Measurements from ENCODE around the gene OGFR.

OGFR gene

DNA sequence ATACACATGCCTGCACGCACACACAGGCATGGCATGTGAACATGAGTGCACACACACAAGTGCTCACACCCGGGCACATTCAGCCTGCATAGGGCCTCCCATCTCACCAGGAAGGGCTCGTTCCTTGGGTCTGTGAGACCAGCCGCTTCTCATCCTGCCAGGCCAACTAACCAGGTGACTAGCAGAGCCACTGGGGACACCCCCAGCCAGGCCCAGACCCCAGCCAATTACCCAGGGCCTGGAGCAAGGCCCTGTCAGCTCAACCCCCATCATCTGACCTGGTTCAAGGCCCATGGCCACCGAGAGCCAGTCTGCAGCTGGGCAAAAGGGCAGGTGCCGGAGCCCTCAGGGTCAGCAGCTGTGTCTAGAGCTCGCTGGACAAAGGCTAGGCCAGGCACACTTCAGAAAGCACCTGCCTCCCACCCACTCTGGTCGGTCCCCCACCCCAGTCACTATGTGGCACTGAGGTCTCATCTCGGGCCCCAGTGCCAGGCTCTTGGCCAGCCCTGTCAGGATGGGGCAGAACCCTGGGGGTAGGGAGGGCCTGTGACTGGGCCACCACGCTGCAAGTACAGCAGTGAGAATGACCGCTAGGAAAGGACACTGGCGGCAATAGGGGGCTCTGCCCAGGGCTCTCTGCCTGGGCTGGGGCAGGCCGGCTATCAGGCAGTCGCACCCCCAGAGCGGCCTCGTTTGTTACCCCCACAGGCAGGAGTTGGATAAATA lies 35.1 kb upstream of the OGFR start:
- Histone ChIP-seq H2BK15ac (ENCODE audit: low read length) (no peak overlapping the region), H2AFZ (ENCODE audit: low read length) (no peak overlapping the region), H3K27me3 (ENCODE audit: control insufficient read depth in 3 of 3, insufficient read depth in 3 of 3, low read depth in 1 of 3, low read length in 3 of 3) (peaks cover 0 to 19% (median 2%) of the 10 kb centered on the region in 3 experiments), H3K4ac (ENCODE audit: low read length) (no peak overlapping the region), H4K91ac (ENCODE audit: low read depth, low read length, poor library complexity) (peak overlapping the region; percentile 5), H3K9ac (ENCODE audit: low read depth, low read length, poor library complexity) (no peak overlapping the region), H3K36me3 (replicated peaks in 1 of 2; ENCODE audit: control insufficient read depth in 2 of 2, insufficient read depth in 2 of 2, low read length in 2 of 2) (no peaks in the 10 kb centered on the region), H2BK12ac (ENCODE audit: low read length) (peak overlapping the region; percentile 59), H2BK5ac (ENCODE audit: low read length) (peak overlapping the region; percentile 71), H3K14ac (ENCODE audit: low read length) (peak overlapping the region; percentile 84), H3K27ac (replicated peaks; ENCODE audit: low read length) (no peak overlapping the region), H3K18ac (ENCODE audit: low read length) (no peak overlapping the region), H3K23ac (ENCODE audit: low read depth, low read length, poor library complexity) (no peak overlapping the region), H3K4me2 (ENCODE audit: insufficient read depth, low read length, poor library complexity, severe bottlenecking) (no peak overlapping the region), H4K8ac (ENCODE audit: low read depth, low read length) (no peak overlapping the region), H3K79me1 (ENCODE audit: low read depth, low read length) (peaks cover 2% of the 10 kb centered on the region), H3K9me3 (replicated peaks in 1 of 2; ENCODE audit: control insufficient read depth in 2 of 2, insufficient read depth in 1 of 2, low read depth in 1 of 2, low read length in 2 of 2) (no peaks in the 10 kb centered on the region), H3K4me3 (ENCODE audit: low read length in 2 of 2) (peak overlapping the region in 1 of 2 donors; percentile 49), H3K4me1 (ENCODE audit: control insufficient read depth in 2 of 2, insufficient read depth in 1 of 2, low read depth in 1 of 2, low read length in 2 of 2) (peaks cover 15 to 39% of the 10 kb centered on the region in 2 donors), H2BK120ac (ENCODE audit: low read depth, low read length) (no peak overlapping the region), H2AK5ac (ENCODE audit: low read depth, low read length) (peak overlapping the region; percentile 17)
- WGBS, 2 donors (ENCODE audit: extremely low coverage in 2 of 2, insufficient read length in 2 of 2, insufficient replicate concordance in 1 of 2) = no CpG with 5 or more reads among the region's 16 CpGs
- no peak for DNase-seq (ENCODE audit: low spot score)

DNA sequence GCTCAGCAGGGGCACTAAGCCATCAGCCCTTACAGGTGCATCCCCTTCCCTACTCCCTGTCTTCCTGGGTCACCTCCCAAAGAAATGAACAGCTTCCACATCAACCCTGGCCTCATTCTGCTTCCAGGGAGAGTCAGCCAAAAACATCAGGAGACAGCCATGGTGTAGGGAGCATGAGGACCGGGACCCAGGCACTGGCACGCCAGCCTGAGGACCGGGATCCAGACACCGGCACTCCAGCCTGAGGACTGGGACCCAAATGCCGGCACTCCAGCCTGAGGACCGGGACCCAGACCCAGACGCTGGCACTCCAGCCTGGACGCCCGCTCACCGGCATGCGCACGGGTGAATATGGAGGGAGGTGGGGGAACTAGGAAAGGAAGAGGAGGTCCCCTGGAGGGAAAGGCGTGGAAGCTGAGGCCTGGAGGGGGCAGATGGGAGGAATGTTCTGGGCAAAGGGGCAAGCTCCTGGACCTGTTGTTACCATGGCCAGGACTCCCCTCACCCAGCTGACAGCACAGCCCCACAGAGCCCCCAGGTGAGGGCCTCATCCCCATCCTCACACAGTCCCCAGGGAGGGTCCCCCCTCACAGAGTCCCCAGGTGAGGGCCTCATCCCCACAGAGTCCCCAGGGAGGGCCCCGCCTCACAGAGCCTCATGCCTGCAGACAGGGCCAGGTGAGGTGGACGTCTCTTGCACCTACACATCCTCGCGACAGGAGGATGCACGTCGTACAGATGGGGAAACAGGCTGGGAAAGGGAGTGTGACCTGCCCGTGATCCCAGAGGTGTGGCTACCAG lies 34.3 kb upstream of the OGFR start:
- no peak overlapping the region for H3K4me3 ChIP-seq (ENCODE audit: low read length in 2 of 2)
- H2BK120ac ChIP-seq (ENCODE audit: low read depth, low read length) = no peak overlapping the region
- H3K27me3 ChIP-seq (ENCODE audit: control insufficient read depth in 3 of 3, insufficient read depth in 3 of 3, low read depth in 1 of 3, low read length in 3 of 3) = peaks cover 0 to 26% (median 2%) of the 10 kb centered on the region in 3 experiments
- H3K4ac ChIP-seq (ENCODE audit: low read length) = no peak overlapping the region
- DNase-seq (ENCODE audit: low spot score) = no peak
- peak overlapping the region; percentile 46 for H2BK12ac ChIP-seq (ENCODE audit: low read length)
- no peak overlapping the region for H4K91ac ChIP-seq (ENCODE audit: low read depth, low read length, poor library complexity)
- no CpG with 5 or more reads among the region's 20 CpGs for WGBS, 2 donors (ENCODE audit: extremely low coverage in 2 of 2, insufficient read length in 2 of 2, insufficient replicate concordance in 1 of 2)
- H2BK5ac ChIP-seq (ENCODE audit: low read length) = peak overlapping the region; percentile 71
- no peak overlapping the region for H2BK15ac ChIP-seq (ENCODE audit: low read length)
- H3K18ac ChIP-seq (ENCODE audit: low read length) = peak overlapping the region; percentile 52
- H3K23ac ChIP-seq (ENCODE audit: low read depth, low read length, poor library complexity) = no peak overlapping the region
- H3K9me3 ChIP-seq (replicated peaks in 1 of 2; ENCODE audit: control insufficient read depth in 2 of 2, insufficient read depth in 1 of 2, low read depth in 1 of 2, low read length in 2 of 2) = no peaks in the 10 kb centered on the region
- peak overlapping the region; percentile 24 for H2AK5ac ChIP-seq (ENCODE audit: low read depth, low read length)
- no peak overlapping the region for H4K8ac ChIP-seq (ENCODE audit: low read depth, low read length)
- H3K14ac ChIP-seq (ENCODE audit: low read length) = peak overlapping the region; percentile 4
- no peak overlapping the region for H2AFZ ChIP-seq (ENCODE audit: low read length)
- peaks cover 2% of the 10 kb centered on the region for H3K79me1 ChIP-seq (ENCODE audit: low read depth, low read length)
- no peak overlapping the region for H3K4me2 ChIP-seq (ENCODE audit: insufficient read depth, low read length, poor library complexity, severe bottlenecking)
- H3K4me1 ChIP-seq (ENCODE audit: control insufficient read depth in 2 of 2, insufficient read depth in 1 of 2, low read depth in 1 of 2, low read length in 2 of 2) = peaks cover 13 to 40% of the 10 kb centered on the region in 2 donors
- H3K9ac ChIP-seq (ENCODE audit: low read depth, low read length, poor library complexity) = no peak overlapping the region
- H3K27ac ChIP-seq (replicated peaks; ENCODE audit: low read length) = no peak overlapping the region
- no peaks in the 10 kb centered on the region for H3K36me3 ChIP-seq (replicated peaks in 1 of 2; ENCODE audit: control insufficient read depth in 2 of 2, insufficient read depth in 2 of 2, low read length in 2 of 2)

DNA sequence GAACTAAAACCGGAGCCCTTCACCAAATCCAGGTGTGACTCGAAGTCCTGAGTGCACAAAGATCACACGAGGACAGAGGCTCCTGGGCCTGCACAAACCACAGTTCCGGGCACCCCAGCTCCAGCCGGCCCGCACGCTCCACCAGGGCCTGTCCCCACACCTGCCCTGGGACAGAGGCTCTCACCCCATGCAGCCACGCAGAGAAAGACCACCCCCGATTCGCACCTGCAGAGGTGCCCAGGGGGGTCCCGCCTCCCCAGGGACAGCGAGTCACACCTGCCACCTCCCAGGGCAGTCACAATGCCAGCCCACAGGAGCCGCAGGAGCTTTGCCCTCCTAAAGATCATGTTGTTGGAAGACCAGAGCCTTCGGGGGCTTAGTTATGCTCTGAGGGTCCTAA lies 33.7 kb upstream of the OGFR start:
- WGBS, 2 donors (ENCODE audit: extremely low coverage in 2 of 2, insufficient read length in 2 of 2, insufficient replicate concordance in 1 of 2) = no CpG with 5 or more reads among the region's 14 CpGs

More for the DNA sequence above, 33.7 kb upstream of the OGFR start:
- Histone ChIP-seq H3K4me2 (ENCODE audit: insufficient read depth, low read length, poor library complexity, severe bottlenecking) (no peak overlapping the region), H3K18ac (ENCODE audit: low read length) (peak overlapping the region; percentile 29), H2BK120ac (ENCODE audit: low read depth, low read length) (no peak overlapping the region), H3K9ac (ENCODE audit: low read depth, low read length, poor library complexity) (no peak overlapping the region), H3K23ac (ENCODE audit: low read depth, low read length, poor library complexity) (no peak overlapping the region), H3K79me1 (ENCODE audit: low read depth, low read length) (peaks cover 2% of the 10 kb centered on the region), H3K36me3 (replicated peaks in 1 of 2; ENCODE audit: control insufficient read depth in 2 of 2, insufficient read depth in 2 of 2, low read length in 2 of 2) (no peaks in the 10 kb centered on the region), H2BK5ac (ENCODE audit: low read length) (no peak overlapping the region), H3K27ac (replicated peaks; ENCODE audit: low read length) (no peak overlapping the region), H2BK15ac (ENCODE audit: low read length) (peak overlapping the region; percentile 94), H3K14ac (ENCODE audit: low read length) (no peak overlapping the region), H2BK12ac (ENCODE audit: low read length) (peak overlapping the region; percentile 46), H4K91ac (ENCODE audit: low read depth, low read length, poor library complexity) (no peak overlapping the region), H3K4me3 (ENCODE audit: low read length in 2 of 2) (no peak overlapping the region), H4K8ac (ENCODE audit: low read depth, low read length) (no peak overlapping the region), H2AFZ (ENCODE audit: low read length) (no peak overlapping the region), H3K9me3 (replicated peaks in 1 of 2; ENCODE audit: control insufficient read depth in 2 of 2, insufficient read depth in 1 of 2, low read depth in 1 of 2, low read length in 2 of 2) (no peaks in the 10 kb centered on the region), H2AK5ac (ENCODE audit: low read depth, low read length) (peak overlapping the region; percentile 16), H3K4me1 (ENCODE audit: control insufficient read depth in 2 of 2, insufficient read depth in 1 of 2, low read depth in 1 of 2, low read length in 2 of 2) (peaks cover 13 to 40% of the 10 kb centered on the region in 2 donors), H3K4ac (ENCODE audit: low read length) (no peak overlapping the region), H3K27me3 (ENCODE audit: control insufficient read depth in 3 of 3, insufficient read depth in 3 of 3, low read depth in 1 of 3, low read length in 3 of 3) (peaks cover 0 to 26% (median 2%) of the 10 kb centered on the region in 3 experiments)
- no peak for DNase-seq (ENCODE audit: low spot score)

Data from neuronal stem cell (in vitro differentiated cells).